ENCODE data around the gene CA10. TPM values are rescaled to one million over a fixed set of nuclear protein-coding genes. Genes with fewer than 3 reads are reported as not detected.

Gene CA10
- total RNA-seq (2014; rRNA removed; shearing (Covaris generic)): not detected in 2 replicates

- DNase-seq (ENCODE audit: low spot score): no peak
These were observed at the start of gene CA10 for GRCh38 chr17:52158450-52159042. Gene CA10 (minus strand): TSS chr17:52158714.

DNA sequence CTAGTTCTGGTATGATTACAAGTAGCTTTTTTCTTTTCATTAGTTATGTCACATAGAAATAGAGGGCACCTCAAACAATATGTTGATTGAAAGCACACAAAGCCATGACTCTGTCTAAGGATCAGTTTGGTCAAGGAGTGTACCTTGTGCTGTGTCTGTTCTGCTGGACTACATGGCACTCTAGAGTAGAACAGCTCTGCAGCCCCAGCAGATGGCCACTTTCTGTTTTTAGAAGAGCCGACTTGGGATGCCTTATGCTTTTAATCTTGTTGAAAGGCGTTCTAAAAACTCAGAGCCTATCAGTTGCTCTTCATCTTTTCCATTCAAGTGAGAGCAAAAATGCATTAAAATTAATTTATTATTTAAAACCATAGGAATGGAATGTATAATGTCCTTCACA lies 49.3 kb upstream of the CA10 start:
- DNase-seq (ENCODE audit: low spot score): no peak

- no peak for DNase-seq (ENCODE audit: low spot score)
These were observed 44.1 kb upstream of the CA10 start for GRCh38 chr17:52202520-52203080.

GRCh38 chr17:52201767-52202519 lies 43.4 kb upstream of the CA10 start:
- DNase-seq (ENCODE audit: low spot score): no peak

DNA sequence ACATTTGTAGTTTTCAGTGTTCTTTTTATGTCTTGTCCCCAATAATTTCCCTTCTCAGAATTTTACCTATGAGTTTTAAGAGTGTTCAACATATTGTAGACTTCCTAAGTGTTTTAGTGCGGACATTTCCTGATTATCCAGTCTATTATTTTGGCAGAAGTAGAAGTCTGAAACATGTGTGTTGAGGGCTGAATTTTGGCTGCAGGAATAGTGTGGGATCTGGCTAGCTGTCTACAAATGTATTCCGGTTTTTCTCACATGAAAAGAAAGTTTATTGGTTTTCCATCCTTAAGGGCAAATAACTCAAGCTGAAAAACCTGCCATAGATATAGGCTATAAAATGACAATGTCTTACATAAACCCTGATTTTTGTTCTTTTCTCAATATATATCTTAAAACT lies 33.0 kb upstream of the CA10 start:
- DNase-seq (ENCODE audit: low spot score): no peak

- no peak for DNase-seq (ENCODE audit: low spot score)
These were observed 23.3 kb upstream of the CA10 start for GRCh38 chr17:52181782-52182181.

DNA sequence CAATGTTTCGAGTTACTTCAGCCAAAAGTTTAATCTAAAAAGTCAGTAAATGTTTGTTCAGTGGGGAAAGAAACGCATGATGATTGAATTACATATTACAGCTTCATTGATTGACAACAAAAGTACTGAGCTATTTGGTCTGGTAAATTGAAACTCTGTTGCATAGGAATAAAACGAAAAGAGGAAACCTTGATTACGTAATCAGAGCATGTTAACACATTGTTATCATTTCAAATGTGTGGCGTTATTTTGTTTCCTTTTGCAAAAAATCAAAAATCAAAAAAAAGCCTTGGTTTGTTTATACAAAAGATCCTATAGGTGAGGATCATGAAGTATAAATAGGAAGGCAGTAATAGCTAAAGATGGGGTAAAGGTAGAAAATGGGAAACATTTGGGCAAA lies 19.5 kb upstream of the CA10 start:
- no peak for DNase-seq (ENCODE audit: low spot score)

DNA sequence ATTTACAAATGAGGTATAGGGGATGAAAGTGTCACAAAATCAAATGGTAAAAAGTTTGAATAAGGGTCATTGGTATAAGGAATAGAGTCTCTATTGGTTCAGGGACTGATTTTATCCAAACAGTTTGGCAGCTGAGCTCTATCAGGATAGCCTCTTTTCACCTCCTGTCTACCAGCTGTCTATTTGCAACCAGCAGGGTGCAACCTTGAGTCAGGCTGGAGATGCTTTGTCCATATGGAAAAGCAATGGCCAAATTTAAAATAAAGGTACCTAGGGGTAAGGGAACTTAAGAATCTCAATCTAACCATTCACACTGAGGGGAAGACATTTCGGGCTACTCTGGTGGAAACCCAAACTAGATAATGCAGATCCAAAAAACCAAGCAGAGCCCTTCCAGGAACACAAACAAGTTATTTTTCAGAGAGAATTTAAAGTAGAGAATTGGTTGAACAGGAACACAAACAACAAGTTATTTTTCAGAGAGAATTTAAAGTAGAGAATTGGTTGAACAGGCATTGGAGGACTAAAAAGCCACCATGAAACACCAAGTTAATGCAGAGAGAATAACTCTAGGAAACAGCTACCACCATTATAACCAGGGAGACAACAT lies 12.6 kb upstream of the CA10 start:
- no peak for DNase-seq (ENCODE audit: low spot score)

GRCh38 chr17:52160136-52160567 lies 1.6 kb upstream of the CA10 start:
- DNase-seq (ENCODE audit: low spot score): no peak

DNA sequence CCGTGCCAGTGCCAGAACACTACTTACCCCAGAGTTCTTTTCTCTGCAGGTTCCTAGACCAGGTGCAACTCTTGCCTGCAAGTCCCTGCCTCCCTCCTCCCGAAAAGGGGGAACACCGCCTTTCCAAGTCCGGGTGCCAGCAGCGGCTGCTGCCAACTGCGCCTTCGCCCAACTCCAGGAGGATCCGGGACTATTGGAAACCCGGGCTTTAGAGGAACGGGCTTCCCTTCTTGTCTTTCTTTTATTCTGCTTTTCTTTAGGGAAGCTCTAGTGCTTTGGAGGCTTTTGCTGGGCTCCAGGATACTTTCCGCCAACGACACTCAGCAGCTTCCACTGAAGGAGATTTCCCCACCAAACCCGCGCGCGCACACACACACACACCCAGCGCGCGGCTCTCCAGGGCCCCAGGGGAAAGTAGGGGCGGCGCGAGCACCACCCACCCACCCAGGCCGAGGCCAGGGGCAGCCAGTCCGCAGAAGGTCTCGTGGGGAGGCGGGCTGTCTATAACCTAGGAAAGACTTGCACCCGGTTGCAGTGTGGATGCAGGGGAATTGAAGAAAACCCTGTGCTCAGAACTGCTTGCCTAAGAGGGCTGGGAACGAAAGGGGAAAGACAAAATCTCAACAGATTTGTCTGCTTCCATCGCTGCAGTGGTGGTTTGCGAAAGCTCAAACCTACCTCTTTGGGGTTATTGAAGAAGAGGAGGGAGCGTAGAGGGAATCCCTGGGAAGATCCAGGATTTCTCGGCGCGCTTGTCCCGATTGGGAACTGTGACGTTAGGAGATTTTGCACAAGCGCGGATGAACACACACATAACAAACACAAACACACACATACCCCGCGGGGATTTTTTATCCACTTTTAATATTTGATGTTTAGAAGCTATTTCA lies 977 bp upstream of the CA10 start:
- DNase-seq (ENCODE audit: low spot score): no peak

DNA sequence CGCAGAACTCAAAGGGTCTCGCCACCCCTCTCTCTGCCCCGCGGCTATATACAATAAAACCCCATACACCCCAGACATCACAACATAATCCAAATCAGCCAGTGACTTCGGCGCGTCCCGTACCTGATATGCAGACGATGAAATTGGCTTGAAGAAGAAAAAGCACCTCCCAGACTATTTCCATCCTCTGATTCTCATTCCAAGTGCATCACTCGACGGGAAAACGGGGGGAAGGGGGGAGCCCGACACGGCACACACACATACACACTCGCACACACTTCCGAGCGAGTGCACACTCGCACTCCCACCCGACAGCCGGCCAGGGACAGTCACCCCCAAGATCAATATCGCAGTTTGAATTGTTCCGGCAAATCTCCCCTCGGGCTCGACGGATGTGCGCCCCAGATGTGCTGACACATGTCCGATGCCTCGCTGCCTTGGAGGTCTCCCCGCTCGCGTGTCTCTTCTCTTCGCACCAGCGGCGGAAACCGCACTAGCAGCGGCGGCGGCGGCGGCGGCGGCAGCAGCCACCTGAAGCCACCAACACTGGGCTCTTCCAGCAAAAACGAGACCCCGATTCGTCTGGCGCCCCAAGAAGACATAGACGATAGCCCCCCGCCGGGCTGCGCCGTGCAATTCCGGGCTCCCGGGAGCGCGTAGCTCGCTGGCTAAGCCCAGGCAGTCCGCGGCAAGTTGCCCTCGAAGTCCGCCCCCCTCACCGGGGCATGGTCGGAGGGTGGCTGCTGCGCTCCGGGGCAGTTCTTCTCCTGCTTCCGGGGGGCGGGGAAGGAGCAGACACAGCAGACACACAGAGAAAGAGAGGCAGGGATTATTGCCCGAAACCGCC lies 688 bp downstream of the CA10 start:
- no peak for DNase-seq (ENCODE audit: low spot score)

DNA sequence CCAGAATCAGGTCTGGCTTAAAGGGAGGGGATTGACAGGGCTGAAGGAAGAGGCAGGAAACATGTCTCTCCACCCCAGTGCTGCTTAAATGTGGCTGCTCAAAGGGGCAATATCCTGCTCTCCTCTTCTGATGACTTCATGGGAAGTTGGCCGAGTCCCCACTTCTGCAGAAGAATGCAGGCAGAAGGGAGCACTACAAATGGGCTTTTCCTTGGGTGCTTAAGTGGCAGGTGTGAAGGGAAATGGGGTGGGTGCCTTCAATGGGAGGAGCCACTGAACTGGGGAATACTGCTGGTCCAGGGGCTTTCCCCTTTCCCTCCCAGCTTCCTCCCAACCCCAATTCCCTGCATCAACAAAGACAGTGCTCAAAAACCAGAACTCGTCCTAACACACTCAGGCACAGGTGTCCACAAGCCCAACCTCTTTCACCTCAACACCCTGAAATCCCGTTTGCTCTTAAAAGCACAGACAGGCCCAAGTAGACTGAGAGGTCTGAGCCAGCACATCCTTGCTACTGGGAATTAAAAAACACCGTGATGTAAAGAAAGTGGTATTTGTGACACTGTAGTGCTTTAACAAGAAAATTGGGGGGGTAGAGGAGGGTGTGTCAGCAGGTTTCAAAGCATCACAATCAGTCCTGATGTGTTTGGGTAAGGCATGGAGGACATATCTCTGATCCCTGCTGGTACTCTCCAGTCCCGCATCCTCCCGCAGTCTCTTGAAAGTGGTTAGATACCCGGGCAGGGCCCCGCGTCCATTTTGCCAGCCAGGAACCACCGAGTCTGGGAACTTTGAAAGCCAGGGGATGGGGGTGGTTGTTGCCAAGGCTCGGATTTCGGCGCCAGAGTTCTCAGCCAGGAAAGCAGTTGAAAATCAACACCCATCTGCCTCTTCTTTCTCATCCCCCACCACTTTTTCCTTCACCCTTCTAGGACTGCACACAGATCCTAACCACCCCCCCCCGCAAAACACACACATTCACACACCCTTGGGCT lies 1.6 kb downstream of the CA10 start:
- no peak for DNase-seq (ENCODE audit: low spot score)

- DNase-seq (ENCODE audit: low spot score): no peak
These were observed 3.2 kb downstream of the CA10 start for GRCh38 chr17:52155301-52155700.

DNA sequence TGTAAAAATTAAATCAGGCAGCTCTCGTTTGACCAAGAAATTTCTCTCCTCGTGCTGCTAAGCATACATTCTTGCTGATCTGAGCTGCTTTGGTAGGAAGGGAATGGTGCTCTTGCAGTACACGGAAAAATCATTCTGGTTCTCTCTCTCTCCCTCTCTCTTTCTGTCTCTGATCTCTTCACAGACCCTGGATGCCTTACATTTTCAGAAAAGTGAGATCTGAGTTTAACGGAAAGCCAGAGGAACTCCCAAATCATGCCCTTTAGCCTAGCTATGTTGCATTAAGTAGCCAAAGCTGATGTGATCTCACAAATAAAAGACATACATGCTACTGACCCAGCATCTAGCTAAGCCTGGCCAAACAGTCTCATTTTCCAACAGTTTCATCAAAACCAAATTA lies 4.0 kb downstream of the CA10 start:
- DNase-seq (ENCODE audit: low spot score): no peak

DNA sequence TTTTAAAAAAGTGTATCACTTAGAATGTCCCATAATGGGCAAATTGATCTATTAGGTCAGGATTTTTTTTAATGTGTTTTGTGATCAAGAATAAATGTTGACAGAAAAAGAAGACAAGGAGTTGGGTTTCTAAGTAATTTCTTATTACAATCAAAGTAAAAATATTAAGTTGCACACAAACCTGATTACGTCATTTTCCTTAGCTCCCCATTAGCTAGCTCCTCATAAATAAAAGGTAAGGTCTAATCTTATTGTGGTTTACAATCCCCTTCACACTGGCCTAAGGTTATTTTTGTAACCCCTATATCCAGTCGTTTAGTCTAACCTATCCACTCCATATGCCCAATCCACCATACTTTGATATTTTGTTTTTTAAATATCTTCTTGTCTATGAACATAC lies 7.6 kb downstream of the CA10 start:
- DNase-seq (ENCODE audit: low spot score): no peak

DNA sequence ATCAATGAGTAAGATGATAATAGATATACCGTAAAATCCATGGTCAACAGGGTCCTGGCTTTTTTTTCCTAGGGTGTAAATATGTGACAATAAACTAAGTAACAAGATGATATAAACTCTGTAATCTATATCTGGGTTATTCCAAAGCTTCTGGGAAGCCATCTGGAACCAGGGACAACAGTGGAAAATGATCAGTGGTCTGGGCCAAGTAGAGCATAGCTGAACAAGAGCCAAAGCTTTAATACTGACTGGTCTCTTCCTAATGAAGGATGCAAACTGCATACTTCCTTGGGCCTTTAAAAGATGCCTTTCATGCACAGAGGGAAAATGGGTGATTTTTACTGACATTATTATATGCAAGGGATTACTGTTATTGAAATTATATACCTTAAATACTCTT lies 8.9 kb downstream of the CA10 start:
- no peak for DNase-seq (ENCODE audit: low spot score)

DNA sequence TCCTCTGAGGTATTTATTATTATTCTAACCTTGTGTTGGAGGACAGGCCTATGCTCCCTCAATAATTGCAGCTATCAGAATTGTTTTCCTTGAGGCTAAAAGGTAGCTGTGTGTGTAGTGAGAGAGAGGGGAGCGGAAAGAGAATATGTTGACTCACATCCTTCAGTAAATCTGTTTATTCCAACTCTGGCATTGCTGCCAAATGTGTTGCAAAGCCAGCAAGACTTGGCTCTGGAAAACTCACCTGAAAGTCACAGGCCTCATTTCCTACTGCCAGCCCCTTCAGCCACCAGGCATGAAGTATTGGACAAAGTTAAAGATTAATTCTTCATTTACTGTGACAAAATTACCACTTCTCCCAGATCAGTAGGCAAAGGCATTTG lies 9.6 kb downstream of the CA10 start:
- DNase-seq (ENCODE audit: low spot score): no peak

- DNase-seq (ENCODE audit: low spot score): no peak
These were observed 10.1 kb downstream of the CA10 start for GRCh38 chr17:52148288-52148968.

- no peak for DNase-seq (ENCODE audit: low spot score)
These were observed 10.6 kb downstream of the CA10 start for GRCh38 chr17:52147872-52148271.

All from A172 (cell line).